Subcutaneous adipose tissue (tissue), 4 donors: ENCODE results near the gene ZFPM1. TPM values are rescaled to one million over a fixed set of nuclear protein-coding genes. Genes with fewer than 3 reads are reported as not detected.

Source experiments
- CTCF ChIP-seq: fragments of 450-650 bp; IDR thresholded peaks from one replicate; pipeline ENCODE4 v1.5.1; 2016; ENCODE audit warnings: low read depth, mild to moderate bottlenecking, control low read depth, antibody characterized with exemption, moderate library complexity
- total RNA-seq, 4 donors: library from RNA; depleted of rRNA; stranded (reverse); fragments of >200 nt; gene quantifications; one replicate each; pipeline ENCODE4 v1.1.0, GENCODE V29; 2016

ZFPM1 gene
- total RNA-seq, 4 donors from 2014 or later: 0.17 to 0.57 (median 0.44) TPM; not detected in 1

- no peak for TF ChIP-seq CTCF
These were observed 31.7 kb downstream of the ZFPM1 start for GRCh38 chr16:88484505-88485365.

- no peak for TF ChIP-seq CTCF
These were observed 33.5 kb downstream of the ZFPM1 start for GRCh38 chr16:88486398-88487123.

- TF ChIP-seq CTCF: no peak
These were observed 34.0 kb downstream of the ZFPM1 start for GRCh38 chr16:88487124-88487432.

GRCh38 chr16:88487920-88488851, 35.1 kb downstream of the ZFPM1 start:
- no peak for TF ChIP-seq CTCF

GRCh38 chr16:88489163-88489741, 36.2 kb downstream of the ZFPM1 start:
- TF ChIP-seq CTCF: no peak

- TF ChIP-seq CTCF: no peak
These were observed 38.0 kb downstream of the ZFPM1 start for GRCh38 chr16:88491001-88491559.
